Hair follicular keratinocyte (primary cell): ENCODE measurements around the gene MDFI. TPM values are rescaled to one million over a fixed set of nuclear protein-coding genes. Genes with fewer than 3 reads are reported as not detected.

Experiments
- total RNA-seq: library from RNA; depleted of rRNA; stranded (reverse); fragments of >200 nt; gene quantifications from 2 replicates; pipeline ENCODE4 v1.2.3, GENCODE V29; 2015

MDFI gene, protein sequence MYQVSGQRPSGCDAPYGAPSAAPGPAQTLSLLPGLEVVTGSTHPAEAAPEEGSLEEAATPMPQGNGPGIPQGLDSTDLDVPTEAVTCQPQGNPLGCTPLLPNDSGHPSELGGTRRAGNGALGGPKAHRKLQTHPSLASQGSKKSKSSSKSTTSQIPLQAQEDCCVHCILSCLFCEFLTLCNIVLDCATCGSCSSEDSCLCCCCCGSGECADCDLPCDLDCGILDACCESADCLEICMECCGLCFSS
- total RNA-seq: 415 and 464 TPM in 2 replicates

DNA sequence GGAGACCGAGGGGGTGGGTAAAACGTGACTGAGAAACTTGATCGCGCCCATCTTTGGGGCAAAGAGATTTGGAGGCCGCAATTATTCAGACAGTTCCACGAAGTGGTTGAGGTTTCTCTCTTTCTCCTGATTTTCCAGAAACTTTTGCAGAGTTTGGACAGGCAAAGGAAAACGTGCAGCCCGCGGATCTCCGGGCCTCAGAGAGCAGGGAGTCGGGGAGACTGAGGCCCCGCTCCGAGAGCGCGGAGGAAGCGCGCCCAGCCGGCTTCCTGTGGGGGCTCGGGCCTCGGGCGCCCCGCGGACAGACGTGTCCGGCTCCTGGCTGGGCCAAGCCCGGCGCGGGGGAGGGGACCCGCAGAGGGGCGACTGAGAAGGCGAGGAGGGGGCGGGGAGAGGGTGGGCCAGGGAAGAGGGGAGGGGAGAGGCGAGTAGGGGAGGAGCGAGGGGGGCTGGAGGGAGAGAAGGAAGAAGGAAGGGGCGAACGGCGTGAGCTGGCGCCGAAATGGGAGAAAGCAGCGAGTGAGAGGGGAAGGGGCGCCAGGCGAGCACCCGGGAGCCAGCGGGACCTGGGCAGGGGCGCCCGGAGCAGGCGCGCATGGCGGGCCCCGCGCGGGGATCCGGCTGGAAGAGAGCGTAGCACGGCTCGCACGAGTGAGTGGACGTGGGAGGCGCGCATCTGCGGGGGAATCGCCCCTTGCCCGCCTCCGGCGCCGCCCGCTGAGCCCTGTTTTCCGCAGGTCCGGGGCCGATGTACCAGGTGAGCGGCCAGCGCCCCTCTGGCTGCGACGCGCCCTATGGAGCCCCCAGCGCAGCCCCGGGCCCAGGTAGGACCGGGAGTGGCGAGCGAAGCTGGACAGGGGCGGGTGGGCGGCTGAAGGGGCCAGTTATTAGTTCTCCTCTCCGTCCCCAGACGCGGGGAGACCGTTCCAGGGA, at the start of gene MDFI:
Gene MDFI (plus strand): TSS at position 467 of the 933 bp plus-strand sequence. CDS start 282 bp downstream, at position 749.

Other genes starting within 250 kb of the MDFI start
- 3.4 and 5.9 TPM in 2 replicates for gene FOXP4, start 92.1 kb upstream of the MDFI start, total RNA-seq
- gene TFEB, start 97.1 kb downstream of the MDFI start, total RNA-seq: 8.0 and 15.1 TPM in 2 replicates
- not detected in 2 replicates for gene PGC, start 108.9 kb downstream of the MDFI start, total RNA-seq
- gene FRS3, start 141.4 kb downstream of the MDFI start, total RNA-seq: 1.6 and 5.5 TPM in 2 replicates
- 1.3 and 1.4 TPM in 2 replicates for gene PRICKLE4, start 142.3 kb downstream of the MDFI start, total RNA-seq
- gene TOMM6, start 149.2 kb downstream of the MDFI start, total RNA-seq: 127 and 308 TPM in 2 replicates